Natural killer cell (primary cell): ENCODE measurements around the gene TUNAR. TPM values are rescaled to one million over a fixed set of nuclear protein-coding genes. Genes with fewer than 3 reads are reported as not detected.

ENCODE experiments used
- ATAC-seq, 3 donors: fragments of 150-1000 bp in 2 of 3; fragments of 200-7000 bp in 1 of 3; cut with Tn5 transposase; 1 replicate in 1 of 3; 2 replicates in 2 of 3; pipeline ENCODE4 v1.10.0; 2021; ENCODE audit warnings: mild to moderate bottlenecking in 2 of 3, moderate library complexity in 2 of 3
- DNase-seq, 2 donors: peaks; one replicate each; pipeline versions ENCODE4 v3.0.0 to v3.0.0-alpha.2; 2013 to 2021; ENCODE audit warnings: mixed read lengths in 1 of 2
- H3K27ac ChIP-seq: one replicate; pipeline ENCODE4 v1.5.1; 2013; ENCODE audit warnings: mild to moderate bottlenecking, low read length
- H3K27me3 ChIP-seq: one replicate; pipeline ENCODE4 v1.6.1; 2013; ENCODE audit warnings: low read length; ENCODE audit not compliant: control insufficient read depth, insufficient read depth
- H3K36me3 ChIP-seq: one replicate; pipeline ENCODE4 v1.6.1; 2013; ENCODE audit warnings: low read length; ENCODE audit not compliant: control insufficient read depth, insufficient read depth
- H3K4me1 ChIP-seq: one replicate; pipeline ENCODE4 v1.6.1; 2013; ENCODE audit warnings: low read length; ENCODE audit not compliant: control insufficient read depth, insufficient read depth
- H3K4me3 ChIP-seq: one replicate; pipeline ENCODE4 v1.5.1; 2013; ENCODE audit warnings: low read length
- H3K9me3 ChIP-seq: one replicate; pipeline ENCODE4 v1.6.1; 2013; ENCODE audit warnings: low read length; ENCODE audit not compliant: control insufficient read depth, insufficient read depth
- H3K27ac Mint-ChIP-seq, 2 donors: one replicate each; pipeline ENCODE4 v1.8.0; 2022; ENCODE audit warnings: mild to moderate bottlenecking in 2 of 2, mixed read lengths in 2 of 2, moderate library complexity in 1 of 2
- H3K27me3 Mint-ChIP-seq, 2 donors: one replicate each; pipeline ENCODE4 v1.8.0; 2022; ENCODE audit warnings: low read depth in 2 of 2, mixed read lengths in 2 of 2
- H3K36me3 Mint-ChIP-seq: one replicate; pipeline ENCODE4 v1.8.0; 2022; ENCODE audit warnings: mixed read lengths
- H3K4me1 Mint-ChIP-seq, 2 donors: one replicate each; pipeline ENCODE4 v1.8.0; 2022; ENCODE audit warnings: mixed read lengths in 2 of 2
- H3K4me3 Mint-ChIP-seq: one replicate; pipeline ENCODE4 v1.8.0; 2022; ENCODE audit warnings: mild to moderate bottlenecking, moderate library complexity, mixed read lengths
- H3K9me3 Mint-ChIP-seq, 2 donors: one replicate each; pipeline ENCODE4 v1.8.0; 2022; ENCODE audit warnings: mixed read lengths in 2 of 2
- WGBS: methylation state at CpG from one replicate; pipeline ENCODE4 v1.1.7; 2013; ENCODE audit warnings: missing lambda C conversion rate; ENCODE audit not compliant: insufficient coverage; 5-methylcytosine and 5-hydroxymethylcytosine counted together
- intact Hi-C: fragments of 100-400 bp; cut with micrococcal nuclease; formaldehyde crosslinking; loops from one replicate; pipeline ENCODE4 v1.14.2; 2022
- total RNA-seq, 4 donors: library from RNA; stranded (reverse); fragments of 120-200 nt in 1 of 4; gene quantifications; one replicate each; pipeline versions ENCODE4 v1.2.3 to v1.2.4, GENCODE V29; 2013 to 2022
- TF ChIP-seq, protein P1 (sequence below): fragments of 200-600 bp; IDR thresholded peaks from one replicate; pipeline ENCODE4 v1.8.0; 2022; ENCODE audit warnings: antibody characterized with exemption

TUNAR gene
- total RNA-seq, 3 donors from 2014 or later (not counting 1 experiment from before 2014, with no cell fraction given), result not detected

DNA sequence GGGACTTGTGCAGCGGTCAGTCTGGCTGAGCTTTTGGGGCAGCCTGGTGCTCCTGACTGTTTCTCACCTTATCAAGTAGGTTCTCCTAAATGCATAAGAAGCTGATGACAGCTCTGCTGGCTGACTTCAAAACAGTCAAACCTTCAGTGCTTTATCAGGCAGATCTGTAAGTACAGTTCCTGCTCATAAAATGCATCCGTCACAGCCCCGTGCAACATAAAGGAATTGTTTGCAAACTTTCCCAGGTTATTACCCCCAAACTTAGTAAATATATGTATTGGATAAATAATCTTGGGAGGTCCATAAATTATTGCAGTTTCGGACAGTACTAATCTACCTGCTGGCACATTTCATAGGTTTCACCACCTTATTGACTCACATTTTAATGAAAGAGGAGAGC is 10.7 kb downstream of the TUNAR start:
- Mint-ChIP-seq H3K4me1 (no peaks in the 10 kb centered on the region), H3K27ac (no peak overlapping the region), H3K27me3 (peaks cover 0 to 5% of the 10 kb centered on the region in 2 donors), H3K36me3 (no peaks in the 10 kb centered on the region), H3K9me3 (no peaks in the 10 kb centered on the region), H3K4me3 (no peak overlapping the region)
- TF ChIP-seq, protein P1, sequence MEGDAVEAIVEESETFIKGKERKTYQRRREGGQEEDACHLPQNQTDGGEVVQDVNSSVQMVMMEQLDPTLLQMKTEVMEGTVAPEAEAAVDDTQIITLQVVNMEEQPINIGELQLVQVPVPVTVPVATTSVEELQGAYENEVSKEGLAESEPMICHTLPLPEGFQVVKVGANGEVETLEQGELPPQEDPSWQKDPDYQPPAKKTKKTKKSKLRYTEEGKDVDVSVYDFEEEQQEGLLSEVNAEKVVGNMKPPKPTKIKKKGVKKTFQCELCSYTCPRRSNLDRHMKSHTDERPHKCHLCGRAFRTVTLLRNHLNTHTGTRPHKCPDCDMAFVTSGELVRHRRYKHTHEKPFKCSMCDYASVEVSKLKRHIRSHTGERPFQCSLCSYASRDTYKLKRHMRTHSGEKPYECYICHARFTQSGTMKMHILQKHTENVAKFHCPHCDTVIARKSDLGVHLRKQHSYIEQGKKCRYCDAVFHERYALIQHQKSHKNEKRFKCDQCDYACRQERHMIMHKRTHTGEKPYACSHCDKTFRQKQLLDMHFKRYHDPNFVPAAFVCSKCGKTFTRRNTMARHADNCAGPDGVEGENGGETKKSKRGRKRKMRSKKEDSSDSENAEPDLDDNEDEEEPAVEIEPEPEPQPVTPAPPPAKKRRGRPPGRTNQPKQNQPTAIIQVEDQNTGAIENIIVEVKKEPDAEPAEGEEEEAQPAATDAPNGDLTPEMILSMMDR, result no peak
- no peaks in the 10 kb centered on the region for H3K36me3 ChIP-seq
- no peaks in the 10 kb centered on the region for H3K27me3 ChIP-seq
- no peaks in the 10 kb centered on the region for H3K4me1 ChIP-seq
- H3K9me3 ChIP-seq, result no peaks in the 10 kb centered on the region
- 93% methylated on average over 2 of the region's 4 CpGs for WGBS
- no peak overlapping the region for H3K27ac ChIP-seq
- ATAC-seq (no peak), DNase-seq (no peak)
- intact Hi-C loops, result no loop called here
- no peak overlapping the region for H3K4me3 ChIP-seq

DNA sequence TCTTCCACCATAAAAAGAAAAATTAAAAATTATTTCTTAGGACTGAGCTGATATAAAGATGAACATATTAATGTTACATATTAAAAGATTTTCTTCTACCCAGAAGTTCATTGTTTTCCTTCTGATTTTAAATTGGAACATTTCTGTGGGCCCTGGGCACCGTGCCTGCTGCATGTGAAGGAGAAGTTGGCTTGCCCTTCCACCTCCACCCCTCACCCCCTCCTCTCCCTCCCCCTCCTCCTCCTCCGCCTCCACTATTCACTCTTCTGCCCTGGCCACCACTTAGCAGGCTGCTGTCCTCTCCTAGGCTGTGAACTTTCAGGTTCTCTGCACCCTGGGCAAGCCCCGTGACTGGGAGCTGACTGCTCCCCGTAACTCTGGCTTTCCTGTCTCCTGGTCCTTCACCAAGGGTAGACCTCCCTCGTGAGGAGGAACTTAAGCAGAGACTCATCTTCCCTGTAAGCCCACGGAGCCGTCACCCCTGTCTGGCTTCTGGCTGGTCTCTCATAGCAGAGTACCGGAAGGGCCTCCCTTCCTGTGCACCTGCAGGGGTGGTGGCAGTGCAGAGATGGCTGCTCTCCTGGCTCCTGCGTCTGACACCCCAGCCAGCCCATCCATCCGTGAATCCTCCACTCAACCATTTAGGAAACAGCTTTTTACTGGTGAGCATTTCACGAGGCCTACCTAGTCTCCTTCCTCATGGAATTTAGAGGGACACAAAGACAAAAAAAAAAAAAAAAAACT is 12.8 kb downstream of the TUNAR start:
- H3K4me3 ChIP-seq, result no peak overlapping the region
- WGBS, result 66% methylated on average over 10 of the region's 11 CpGs
- H3K36me3 Mint-ChIP-seq, result no peaks in the 10 kb centered on the region
- H3K27ac ChIP-seq, result no peak overlapping the region
- H3K9me3 Mint-ChIP-seq, result no peaks in the 10 kb centered on the region
- intact Hi-C loops, result no loop called here
- H3K36me3 ChIP-seq, result no peaks in the 10 kb centered on the region
- H3K4me1 Mint-ChIP-seq, result no peaks in the 10 kb centered on the region
- peaks cover 0 to 6% of the 10 kb centered on the region in 2 donors for H3K27me3 Mint-ChIP-seq
- H3K27ac Mint-ChIP-seq, result no peak overlapping the region
- TF ChIP-seq, protein P1, result no peak
- no peaks in the 10 kb centered on the region for H3K27me3 ChIP-seq
- no peaks in the 10 kb centered on the region for H3K9me3 ChIP-seq
- ATAC-seq (no peak), DNase-seq (no peak)
- H3K4me1 ChIP-seq, result no peaks in the 10 kb centered on the region
- no peak overlapping the region for H3K4me3 Mint-ChIP-seq

DNA sequence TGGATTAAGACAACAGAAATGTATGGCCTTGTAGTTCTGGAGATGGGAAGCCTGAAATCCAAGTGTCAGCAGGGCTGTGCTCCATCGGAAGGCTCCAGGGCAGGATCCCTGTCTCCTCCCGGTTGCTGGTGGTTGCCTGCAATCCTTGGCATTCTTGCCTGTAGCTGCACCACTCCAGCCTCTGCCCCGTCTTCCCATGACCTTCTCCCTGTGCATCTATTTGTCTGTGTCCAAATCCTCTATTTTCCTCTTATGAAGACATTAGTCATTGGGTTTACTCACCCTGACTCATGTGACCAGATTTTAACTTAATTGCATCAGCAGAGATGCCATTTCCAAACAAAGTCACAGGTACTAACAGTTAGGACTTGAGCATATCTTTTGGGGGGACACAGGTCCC is 15.1 kb downstream of the TUNAR start:
- ATAC-seq (no peak), DNase-seq (no peak)
- no peaks in the 10 kb centered on the region for H3K27me3 ChIP-seq
- Mint-ChIP-seq H3K27ac (no peak overlapping the region), H3K4me3 (no peak overlapping the region), H3K27me3 (peaks cover 2 to 6% of the 10 kb centered on the region in 2 donors), H3K9me3 (no peaks in the 10 kb centered on the region), H3K4me1 (no peaks in the 10 kb centered on the region), H3K36me3 (no peaks in the 10 kb centered on the region)
- no peaks in the 10 kb centered on the region for H3K36me3 ChIP-seq
- no peaks in the 10 kb centered on the region for H3K4me1 ChIP-seq
- intact Hi-C loops, result no loop called here
- TF ChIP-seq, protein P1, result no peak
- no peak overlapping the region for H3K27ac ChIP-seq
- H3K9me3 ChIP-seq, result no peaks in the 10 kb centered on the region
- 83% methylated on average over 3 of the region's 3 CpGs for WGBS
- H3K4me3 ChIP-seq, result no peak overlapping the region

DNA sequence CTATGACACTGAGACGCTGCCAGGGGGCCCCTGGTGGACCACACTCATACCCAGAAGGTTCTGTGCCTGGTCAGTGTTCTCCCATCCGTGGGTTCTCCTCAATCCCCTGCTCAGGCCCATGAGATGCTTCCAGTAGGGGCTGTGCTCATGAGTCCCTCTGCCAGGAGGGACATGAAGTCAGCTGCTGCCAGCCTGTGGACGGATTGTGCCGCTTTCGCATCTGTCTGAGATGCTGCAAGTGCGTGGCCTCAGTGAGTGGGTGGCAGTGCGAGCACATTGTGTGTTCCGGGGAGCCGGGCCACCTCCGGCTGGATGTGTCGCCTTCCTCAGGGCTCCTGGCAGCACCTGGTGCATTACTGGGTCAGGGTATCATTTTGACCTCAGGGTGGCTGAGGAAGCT is 15.5 kb downstream of the TUNAR start:
- no peak overlapping the region for H3K27ac ChIP-seq

More for the DNA sequence above, 15.5 kb downstream of the TUNAR start:
- H3K9me3 ChIP-seq, result no peaks in the 10 kb centered on the region
- H3K27me3 ChIP-seq, result no peaks in the 10 kb centered on the region
- WGBS, result 87% methylated on average over 11 of the region's 11 CpGs
- TF ChIP-seq, protein P1, result no peak
- no peaks in the 10 kb centered on the region for H3K4me1 ChIP-seq
- H3K36me3 Mint-ChIP-seq, result no peaks in the 10 kb centered on the region
- H3K4me3 Mint-ChIP-seq, result no peak overlapping the region
- H3K4me3 ChIP-seq, result no peak overlapping the region
- peaks cover 2 to 6% of the 10 kb centered on the region in 2 donors for H3K27me3 Mint-ChIP-seq
- H3K27ac Mint-ChIP-seq, result no peak overlapping the region
- H3K36me3 ChIP-seq, result no peaks in the 10 kb centered on the region
- no peaks in the 10 kb centered on the region for H3K9me3 Mint-ChIP-seq
- no peaks in the 10 kb centered on the region for H3K4me1 Mint-ChIP-seq
- no peak for ATAC-seq
- DNase-seq, result no peak
- intact Hi-C loops, result no loop called here
